GM12872 (cell line): ENCODE results near the gene PRKCQ.

Experiments used
- CTCF ChIP-seq: IDR thresholded peaks from 3 replicates; pipeline ENCODE4 v1.5.1; 2011; ENCODE audit warnings: low read depth, mild to moderate bottlenecking, low read length, moderate library complexity; ENCODE audit not compliant: insufficient read depth

PRKCQ gene

DNA sequence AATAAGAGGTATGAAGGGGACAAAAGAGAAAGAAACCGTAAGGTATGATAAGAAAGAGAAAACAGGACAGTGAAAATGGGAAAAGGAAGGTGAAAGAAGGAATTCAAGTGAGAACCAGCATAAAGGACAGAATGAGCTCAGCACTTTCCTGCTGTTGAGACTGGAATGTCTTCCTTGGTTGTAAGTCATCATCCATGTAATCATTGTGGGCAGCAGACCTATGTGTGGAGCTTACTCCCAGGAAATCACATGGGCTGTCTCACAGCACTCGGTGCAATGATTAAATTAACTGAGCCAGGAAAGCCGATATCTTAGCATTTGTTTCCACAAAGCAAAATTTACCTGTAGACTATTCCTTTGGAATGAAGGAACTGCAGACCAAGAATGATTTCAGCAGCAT is 118.1 kb downstream of the PRKCQ start:
- TF ChIP-seq CTCF, result no peak

- no peak for TF ChIP-seq CTCF
These were observed 119.1 kb downstream of the PRKCQ start for GRCh38 chr10:6460861-6461409.

DNA sequence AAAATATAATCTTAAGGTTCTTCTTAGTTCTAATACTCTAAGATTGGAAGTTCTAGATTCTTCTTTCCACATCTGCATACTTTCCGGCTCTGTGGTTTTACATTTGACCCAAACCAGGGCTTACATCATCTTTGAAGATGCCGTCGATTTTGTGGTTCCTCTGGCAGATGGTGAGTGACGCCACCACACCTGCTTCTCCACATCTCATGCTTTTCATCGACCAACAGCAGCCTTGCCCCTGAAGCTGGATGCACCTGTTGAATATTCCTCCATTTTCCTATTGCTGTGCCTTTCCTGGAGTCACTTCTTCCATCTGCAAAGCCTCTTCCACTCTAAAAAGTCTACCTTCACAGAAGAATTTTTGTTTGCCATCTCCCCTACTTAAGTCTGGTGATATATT is 121.3 kb downstream of the PRKCQ start:
- TF ChIP-seq CTCF, result no peak

DNA sequence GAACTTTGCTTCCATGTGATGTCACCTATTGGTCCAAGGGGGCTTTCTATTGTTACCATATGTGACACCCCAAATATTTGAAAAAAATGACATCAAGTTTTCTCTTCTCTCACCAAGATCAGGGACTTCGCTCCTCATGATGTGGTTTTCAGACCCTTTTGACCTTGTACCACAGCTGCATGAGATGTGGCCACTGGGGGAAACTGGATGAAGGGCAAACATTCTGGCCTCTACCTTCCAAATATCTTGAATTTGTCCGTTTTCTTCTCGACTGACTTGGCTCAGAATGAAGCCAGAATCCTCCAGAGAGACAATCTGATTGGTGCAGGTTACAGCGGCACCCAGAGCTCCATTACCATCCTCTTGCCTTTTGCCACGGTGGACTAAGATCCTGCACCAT is 122.7 kb downstream of the PRKCQ start:
- TF ChIP-seq CTCF, result no peak

- TF ChIP-seq CTCF, result no peak
These were observed 124.0 kb downstream of the PRKCQ start for GRCh38 chr10:6456067-6456466.

- TF ChIP-seq CTCF, result no peak
These were observed 124.5 kb downstream of the PRKCQ start for GRCh38 chr10:6455592-6455991.

GRCh38 chr10:6446711-6447110 is 133.4 kb downstream of the PRKCQ start:
- no peak for TF ChIP-seq CTCF
